ENCODE data around the gene NEMP1. TPM values are rescaled to one million over a fixed set of nuclear protein-coding genes. Genes with fewer than 3 reads are reported as not detected.

The NEMP1 gene
- total RNA-seq, 4 donors from 2014 or later = 1.2 to 6.7 (median 1.9) TPM

- DNase-seq (no peak), ATAC-seq (no peak)
- in situ Hi-C loops (cut with MboI; ENCODE audit: low sequenced_read_pairs in 4 of 4) = no loop called here
- TF ChIP-seq POLR2A (IDR thresholded peaks at IDR 0.05) = no peak
- no peak for TF ChIP-seq CTCF (IDR thresholded peaks at IDR 0.05 in 4 of 5, conservative IDR thresholded peaks at IDR 0.05 in 1 of 5)
- no peaks in the 10 kb centered on the region for H3K4me1 ChIP-seq
- no peaks in the 10 kb centered on the region for H3K9me3 ChIP-seq
- H3K27me3 ChIP-seq = peaks cover 0 to 16% (median 4%) of the 10 kb centered on the region in 3 donors
- H3K36me3 ChIP-seq = no peaks in the 10 kb centered on the region
- no peak overlapping the region for H3K27ac ChIP-seq
- H3K4me3 ChIP-seq = no peak overlapping the region
- intact Hi-C loops (cut with DNase I; ENCODE audit: low total_unique reads) = no loop called here
These were observed 33.7 kb downstream of the NEMP1 start for GRCh38 chr12:57044889-57045288.

- no peaks in the 10 kb centered on the region for H3K36me3 ChIP-seq
- H3K27me3 ChIP-seq = peaks cover 0 to 16% (median 4%) of the 10 kb centered on the region in 3 donors
- H3K4me1 ChIP-seq = no peaks in the 10 kb centered on the region
- H3K27ac ChIP-seq = no peak overlapping the region
- intact Hi-C loops (cut with DNase I; ENCODE audit: low total_unique reads) = no loop called here
- in situ Hi-C loops (cut with MboI; ENCODE audit: low sequenced_read_pairs in 4 of 4) = no loop called here
- TF ChIP-seq CTCF (IDR thresholded peaks at IDR 0.05 in 4 of 5, conservative IDR thresholded peaks at IDR 0.05 in 1 of 5) = no peak
- no peak for TF ChIP-seq POLR2A (IDR thresholded peaks at IDR 0.05)
- no peaks in the 10 kb centered on the region for H3K9me3 ChIP-seq
- H3K4me3 ChIP-seq = no peak overlapping the region
- no peak for DNase-seq
- no peak for ATAC-seq
These were observed 34.1 kb downstream of the NEMP1 start for GRCh38 chr12:57044468-57044867.

- Histone ChIP-seq H3K4me3 (no peak overlapping the region), H3K36me3 (no peaks in the 10 kb centered on the region), H3K27ac (no peak overlapping the region), H3K4me1 (no peaks in the 10 kb centered on the region), H3K9me3 (no peaks in the 10 kb centered on the region), H3K27me3 (peaks cover 0 to 16% (median 4%) of the 10 kb centered on the region in 3 donors)
- TF ChIP-seq POLR2A (IDR thresholded peaks at IDR 0.05) (no peak), CTCF (IDR thresholded peaks at IDR 0.05 in 4 of 5, conservative IDR thresholded peaks at IDR 0.05 in 1 of 5) (no peak)
- no peak for ATAC-seq
- intact Hi-C loops (cut with DNase I; ENCODE audit: low total_unique reads) = no loop called here
- in situ Hi-C loops (cut with MboI; ENCODE audit: low sequenced_read_pairs in 4 of 4) = no loop called here
- no peak for DNase-seq
These were observed 35.9 kb downstream of the NEMP1 start for GRCh38 chr12:57042695-57043094.

- Histone ChIP-seq H3K27ac (no peak overlapping the region), H3K4me3 (no peak overlapping the region), H3K9me3 (no peaks in the 10 kb centered on the region), H3K27me3 (peaks cover 0 to 6% (median 0%) of the 10 kb centered on the region in 3 donors), H3K4me1 (no peaks in the 10 kb centered on the region), H3K36me3 (no peaks in the 10 kb centered on the region)
- intact Hi-C loops (cut with DNase I; ENCODE audit: low total_unique reads) (no loop called here), in situ Hi-C loops (cut with MboI; ENCODE audit: low sequenced_read_pairs in 4 of 4) (no loop called here)
- DNase-seq (no peak), ATAC-seq (no peak)
- no peak for TF ChIP-seq POLR2A (IDR thresholded peaks at IDR 0.05)
- TF ChIP-seq CTCF (IDR thresholded peaks at IDR 0.05 in 4 of 5, conservative IDR thresholded peaks at IDR 0.05 in 1 of 5) = no peak
These were observed 37.8 kb downstream of the NEMP1 start for GRCh38 chr12:57040750-57041149.

GRCh38 chr12:57040211-57040610, 38.4 kb downstream of the NEMP1 start:
- TF ChIP-seq CTCF (IDR thresholded peaks at IDR 0.05 in 4 of 5, conservative IDR thresholded peaks at IDR 0.05 in 1 of 5) = no peak
- no peak for TF ChIP-seq POLR2A (IDR thresholded peaks at IDR 0.05)
- ATAC-seq (no peak), DNase-seq (no peak)
- intact Hi-C loops (cut with DNase I; ENCODE audit: low total_unique reads) = no loop called here
- in situ Hi-C loops (cut with MboI; ENCODE audit: low sequenced_read_pairs in 4 of 4) = no loop called here
- Histone ChIP-seq H3K36me3 (no peaks in the 10 kb centered on the region), H3K9me3 (no peaks in the 10 kb centered on the region), H3K27ac (no peak overlapping the region), H3K27me3 (peaks cover 0 to 1% (median 0%) of the 10 kb centered on the region in 3 donors), H3K4me1 (no peaks in the 10 kb centered on the region), H3K4me3 (no peak overlapping the region)

Measured in gastrocnemius medialis (tissue), 4 donors.